IMR-90 (cell line): ENCODE measurements around the gene SPAG16. TPM values are rescaled to one million over a fixed set of nuclear protein-coding genes. Genes with fewer than 3 reads are reported as not detected.

Source experiments
- ATAC-seq: fragments of 200-7000 bp; cut with Tn5 transposase; 2 replicates; pipeline ENCODE4 v1.9.1; 2020; ENCODE audit warnings: low read depth, mild to moderate bottlenecking, moderate library complexity
- BruUV-seq: library from RNA; stranded (reverse); fragments of 400-500 nt; replicated peaks from 2 replicates; lab custom pipeline; 2021; lab: Mats Ljungman, UMichigan
- CTCF ChIA-PET: fragments of 300-600 bp; formaldehyde crosslinking; extraction: SDS; loops from one replicate; lab custom pipeline; 2021; ENCODE audit warnings: antibody characterized with exemption; lab: Yijun Ruan, JAX
- POLR2A ChIA-PET: fragments of 300-600 bp; sonication (Branson Sonifier 250); formaldehyde crosslinking; loops from one replicate; lab custom pipeline; 2022; ENCODE audit warnings: antibody characterized with exemption; ENCODE audit not compliant: unreplicated experiment; lab: Charles Lee
- DNase-seq: peaks from one replicate; pipeline ENCODE4 v3.0.0; 2013
- H2AFZ ChIP-seq: replicated peaks from 2 replicates; pipeline ENCODE3; 2013; ENCODE audit warnings: low read length, mild to moderate bottlenecking; ENCODE audit not compliant: poor library complexity
- H2AK5ac ChIP-seq: 2 replicates; pipeline ENCODE4 v1.6.1; 2013; ENCODE audit warnings: low read depth, low read length, inconsistent platforms
- H2AK9ac ChIP-seq: replicated peaks from 2 replicates; pipeline ENCODE3; 2013; ENCODE audit warnings: mild to moderate bottlenecking, low read depth, low read length, moderate library complexity; ENCODE audit not compliant: poor library complexity
- H2BK120ac ChIP-seq: 2 replicates; pipeline ENCODE4 v1.6.1; 2013; ENCODE audit warnings: low read depth, low read length, inconsistent platforms
- H2BK15ac ChIP-seq: 3 replicates; pipeline ENCODE4 v1.6.1; 2013; ENCODE audit warnings: low read depth, low read length, inconsistent platforms
- H2BK20ac ChIP-seq: 2 replicates; pipeline ENCODE4 v1.6.1; 2013; ENCODE audit warnings: low read depth, mild to moderate bottlenecking, inconsistent platforms, low read length, moderate library complexity
- H2BK5ac ChIP-seq: 2 replicates; pipeline ENCODE4 v1.6.1; 2013; ENCODE audit warnings: mild to moderate bottlenecking, low read depth, low read length, inconsistent platforms; ENCODE audit not compliant: poor library complexity, severe bottlenecking
- H3K14ac ChIP-seq: replicated peaks from 2 replicates; pipeline ENCODE4 v1.6.1; 2013; ENCODE audit warnings: low read depth, low read length, inconsistent platforms
- H3K18ac ChIP-seq: 2 replicates; pipeline ENCODE4 v1.6.1; 2013; ENCODE audit warnings: low read depth, low read length, control low read depth
- H3K23ac ChIP-seq: 2 replicates; pipeline ENCODE4 v1.6.1; 2013; ENCODE audit warnings: low read depth, low read length, inconsistent platforms
- H3K27ac ChIP-seq: 2 replicates; pipeline ENCODE4 v1.5.1; 2013; ENCODE audit warnings: mild to moderate bottlenecking, control low read depth, low read length; ENCODE audit not compliant: insufficient read depth
- H3K27me3 ChIP-seq: 2 replicates; pipeline ENCODE4 v1.6.1; 2013; ENCODE audit warnings: low read length; ENCODE audit not compliant: control insufficient read depth, insufficient read depth
- H3K36me3 ChIP-seq: 2 replicates; pipeline ENCODE4 v1.6.1; 2013; ENCODE audit warnings: low read length, mixed read lengths; ENCODE audit not compliant: control insufficient read depth, insufficient read depth
- H3K4ac ChIP-seq: 2 replicates; pipeline ENCODE4 v1.6.1; 2013; ENCODE audit warnings: low read depth, low read length, inconsistent platforms
- H3K4me1 ChIP-seq: 2 replicates; pipeline ENCODE4 v1.6.1; 2013; ENCODE audit warnings: low read length, mixed read lengths; ENCODE audit not compliant: control insufficient read depth, insufficient read depth
- H3K4me2 ChIP-seq: 2 replicates; pipeline ENCODE4 v1.6.1; 2013; ENCODE audit warnings: low read depth, mild to moderate bottlenecking, control low read depth, low read length, moderate library complexity
- H3K4me3 ChIP-seq: 2 replicates; pipeline ENCODE4 v1.5.1; 2013; ENCODE audit warnings: low read depth, mild to moderate bottlenecking, control low read depth, low read length, moderate library complexity; ENCODE audit not compliant: insufficient read depth
- H3K56ac ChIP-seq: 2 replicates; pipeline ENCODE4 v1.6.1; 2013; ENCODE audit warnings: low read length, inconsistent platforms; ENCODE audit not compliant: insufficient read depth; ENCODE audit errors: extremely low read depth
- H3K79me1 ChIP-seq, 2 experiments: 2 replicates each; pipeline ENCODE4 v1.6.1; 2013; ENCODE audit warnings: low read length in 2 of 2, inconsistent platforms in 1 of 2, low read depth in 1 of 2
- H3K9ac ChIP-seq: 2 replicates; pipeline ENCODE4 v1.6.1; 2013; ENCODE audit warnings: low read depth, low read length, control low read depth
- H3K9me1 ChIP-seq: 2 replicates; pipeline ENCODE4 v1.6.1; 2013; ENCODE audit warnings: low read length, inconsistent platforms; ENCODE audit not compliant: insufficient read depth
- H3K9me3 ChIP-seq: 2 replicates; pipeline ENCODE4 v1.6.1; 2013; ENCODE audit warnings: low read length; ENCODE audit not compliant: control insufficient read depth, insufficient read depth
- H4K20me1 ChIP-seq: 2 replicates; pipeline ENCODE4 v1.6.1; 2013; ENCODE audit warnings: low read length, inconsistent platforms; ENCODE audit not compliant: insufficient read depth
- H4K5ac ChIP-seq: 2 replicates; pipeline ENCODE4 v1.6.1; 2013; ENCODE audit warnings: mild to moderate bottlenecking, low read depth, low read length, control low read depth
- H4K8ac ChIP-seq, 2 experiments: 2 replicates each; pipeline ENCODE4 v1.6.1; 2013; ENCODE audit warnings: low read depth in 2 of 2, low read length in 2 of 2, control low read depth in 1 of 2, inconsistent platforms in 1 of 2
- H4K91ac ChIP-seq: 2 replicates; pipeline ENCODE4 v1.6.1; 2013; ENCODE audit warnings: low read depth, low read length, inconsistent platforms; ENCODE audit not compliant: insufficient read depth
- BHLHE40 ChIP-seq: fragments of 150-350 bp; IDR thresholded peaks from 2 replicates; pipeline ENCODE4 v1.6.1; 2016; ENCODE audit warnings: mild to moderate bottlenecking, low read depth, low read length
- CHD1 ChIP-seq: IDR thresholded peaks from 2 replicates; pipeline ENCODE4 v1.6.1; 2012; ENCODE audit warnings: low read depth, low read length, improper control_type of control experiment
- FOS ChIP-seq: fragments of 150-350 bp; IDR thresholded peaks from 2 replicates; pipeline ENCODE4 v1.6.1; 2016; ENCODE audit warnings: low read depth, low read length
- MAFK ChIP-seq: IDR thresholded peaks from 2 replicates; pipeline ENCODE4 v1.6.1; 2012; ENCODE audit warnings: low read depth, low read length, improper control_type of control experiment
- MXI1 ChIP-seq: IDR thresholded peaks from 2 replicates; pipeline ENCODE4 v1.6.1; 2012; ENCODE audit warnings: low read depth, mild to moderate bottlenecking, low read length, moderate library complexity, borderline replicate concordance
- NFE2L2 ChIP-seq: fragments of 150-350 bp; IDR thresholded peaks from 2 replicates; pipeline ENCODE4 v1.6.1; 2016; ENCODE audit warnings: low read depth, mild to moderate bottlenecking, low read length
- POLR2A ChIP-seq: IDR thresholded peaks from 2 replicates; pipeline ENCODE4 v1.6.1; 2012; ENCODE audit warnings: mild to moderate bottlenecking, low read depth, low read length
- RCOR1 ChIP-seq: IDR thresholded peaks from 2 replicates; pipeline ENCODE4 v1.6.1; 2012; ENCODE audit warnings: mild to moderate bottlenecking, low read length, improper control_type of control experiment; ENCODE audit not compliant: insufficient replicate concordance
- RFX5 ChIP-seq: IDR thresholded peaks from 2 replicates; pipeline ENCODE4 v1.8.0; 2012; ENCODE audit warnings: low read depth, mild to moderate bottlenecking, low read length, moderate library complexity
- SMC3 ChIP-seq: fragments of 150-350 bp; IDR thresholded peaks from 2 replicates; pipeline ENCODE4 v1.6.1; 2016; ENCODE audit warnings: low read depth, mild to moderate bottlenecking, antibody characterized with exemption, low read length, moderate library complexity
- dilution Hi-C: fragments of 300-500 bp; cut with HindIII; formaldehyde crosslinking; loops from one replicate; pipeline ENCODE4 v1.14.3; 2018; ENCODE audit warnings: low sequenced_read_pairs; ENCODE audit not compliant: unreplicated experiment
- in situ Hi-C: fragments of 300-500 bp; cut with MboI; formaldehyde crosslinking; loops from 3 replicates; pipeline ENCODE4 v1.14.3; 2019; ENCODE audit warnings: low sequenced_read_pairs, inconsistent platforms, mixed read lengths
- intact Hi-C: fragments of 100-400 bp; cut with micrococcal nuclease; formaldehyde crosslinking; loops from 2 replicates; pipeline ENCODE4 v1.10.0; 2022
- polyA plus RNA-seq, 3 experiments: library from polyadenylated mRNA; depleted of rRNA; stranded (reverse); fragments of >200 nt; gene quantifications; 2 replicates each; pipeline ENCODE4 v1.2.3, GENCODE V29; 2012; ENCODE audit warnings: low replicate concordance in 1 of 3
- total RNA-seq: library from RNA; depleted of rRNA; stranded (reverse); fragments of >200 nt; gene quantifications from 2 replicates; pipeline ENCODE4 v1.2.3, GENCODE V29; 2012
- TF ChIP-seq, protein P1 (sequence below): fragments of 150-350 bp; IDR thresholded peaks from 2 replicates; pipeline ENCODE4 v1.6.1; 2016; ENCODE audit warnings: low read depth, mild to moderate bottlenecking, low read length, moderate library complexity, borderline replicate concordance
- TF ChIP-seq, protein P2 (sequence below): fragments of 150-350 bp; IDR thresholded peaks from 2 replicates; pipeline ENCODE4 v1.6.1; 2017; ENCODE audit warnings: mild to moderate bottlenecking, antibody characterized with exemption, low read length, low read depth
- TF ChIP-seq, protein P3 (sequence below): conservative IDR thresholded peaks from 2 replicates; pipeline ENCODE4 v1.5.1; 2012; ENCODE audit warnings: mild to moderate bottlenecking, low read depth, low read length, improper control_type of control experiment

The SPAG16 gene
- total and polyA plus RNA-seq, 2 of the 4 experiments (the other 2 are of a cell fraction): 7.3 to 13.5 TPM

DNA sequence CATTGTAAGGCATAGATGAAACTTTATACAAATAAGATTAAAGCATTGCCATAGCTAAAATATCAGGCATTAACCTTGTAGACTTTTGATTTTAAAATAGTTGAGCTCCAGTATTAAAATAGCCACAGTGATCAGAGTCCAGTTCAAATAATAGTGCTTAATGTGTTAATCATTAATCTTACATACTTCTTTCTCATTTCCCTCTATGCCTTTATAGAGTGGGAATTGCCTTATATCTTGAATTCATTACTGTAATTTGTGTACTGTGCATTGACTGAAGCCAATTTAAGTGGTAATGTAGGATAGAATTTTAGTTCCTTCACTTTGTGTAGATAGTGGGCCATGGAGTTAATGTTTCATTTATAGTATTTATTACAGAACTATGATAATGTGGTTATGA, 577.4 kb downstream of the SPAG16 start:
- BruUV-seq: no TSS peak
- Histone ChIP-seq H4K5ac (no peak overlapping the region), H3K14ac (no peak overlapping the region), H3K9me1 (no peaks in the 10 kb centered on the region), H2AK9ac (no peak overlapping the region), H4K91ac (no peak overlapping the region), H2BK20ac (no peak overlapping the region), H4K8ac (no peak overlapping the region), H3K4me2 (no peak overlapping the region), H3K9me3 (no peaks in the 10 kb centered on the region), H3K23ac (no peak overlapping the region), H3K79me1 (no peaks in the 10 kb centered on the region), H3K4me3 (no peak overlapping the region), H4K20me1 (no peaks in the 10 kb centered on the region), H2AFZ (no peak overlapping the region), H3K4ac (no peak overlapping the region), H3K27ac (no peak overlapping the region), H3K4me1 (no peaks in the 10 kb centered on the region), H3K56ac (no peak overlapping the region), H3K18ac (no peak overlapping the region), H2BK15ac (no peak overlapping the region), H3K9ac (no peak overlapping the region), H3K27me3 (no peaks in the 10 kb centered on the region), H2BK120ac (no peak overlapping the region), H2AK5ac (no peak overlapping the region), H3K36me3 (no peaks in the 10 kb centered on the region), H2BK5ac (no peak overlapping the region)
- intact Hi-C loops (no loop called here), dilution Hi-C loops (no loop called here), in situ Hi-C loops (no loop called here)
- CTCF ChIA-PET: no interaction called here
- ATAC-seq (no peak), DNase-seq (peak; percentile 1)
- POLR2A ChIA-PET: no interaction called here
- no peak for TF ChIP-seq RCOR1
- no peak for TF ChIP-seq BHLHE40
- no peak for TF ChIP-seq RFX5
- TF ChIP-seq, protein P1, sequence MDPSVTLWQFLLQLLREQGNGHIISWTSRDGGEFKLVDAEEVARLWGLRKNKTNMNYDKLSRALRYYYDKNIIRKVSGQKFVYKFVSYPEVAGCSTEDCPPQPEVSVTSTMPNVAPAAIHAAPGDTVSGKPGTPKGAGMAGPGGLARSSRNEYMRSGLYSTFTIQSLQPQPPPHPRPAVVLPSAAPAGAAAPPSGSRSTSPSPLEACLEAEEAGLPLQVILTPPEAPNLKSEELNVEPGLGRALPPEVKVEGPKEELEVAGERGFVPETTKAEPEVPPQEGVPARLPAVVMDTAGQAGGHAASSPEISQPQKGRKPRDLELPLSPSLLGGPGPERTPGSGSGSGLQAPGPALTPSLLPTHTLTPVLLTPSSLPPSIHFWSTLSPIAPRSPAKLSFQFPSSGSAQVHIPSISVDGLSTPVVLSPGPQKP: no peak
- TF ChIP-seq POLR2A: no peak
- no peak for TF ChIP-seq FOS
- TF ChIP-seq, protein P2, sequence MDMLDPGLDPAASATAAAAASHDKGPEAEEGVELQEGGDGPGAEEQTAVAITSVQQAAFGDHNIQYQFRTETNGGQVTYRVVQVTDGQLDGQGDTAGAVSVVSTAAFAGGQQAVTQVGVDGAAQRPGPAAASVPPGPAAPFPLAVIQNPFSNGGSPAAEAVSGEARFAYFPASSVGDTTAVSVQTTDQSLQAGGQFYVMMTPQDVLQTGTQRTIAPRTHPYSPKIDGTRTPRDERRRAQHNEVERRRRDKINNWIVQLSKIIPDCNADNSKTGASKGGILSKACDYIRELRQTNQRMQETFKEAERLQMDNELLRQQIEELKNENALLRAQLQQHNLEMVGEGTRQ: no peak
- no peak for TF ChIP-seq CHD1
- TF ChIP-seq SMC3: no peak
- TF ChIP-seq NFE2L2: no peak
- TF ChIP-seq, protein P3, sequence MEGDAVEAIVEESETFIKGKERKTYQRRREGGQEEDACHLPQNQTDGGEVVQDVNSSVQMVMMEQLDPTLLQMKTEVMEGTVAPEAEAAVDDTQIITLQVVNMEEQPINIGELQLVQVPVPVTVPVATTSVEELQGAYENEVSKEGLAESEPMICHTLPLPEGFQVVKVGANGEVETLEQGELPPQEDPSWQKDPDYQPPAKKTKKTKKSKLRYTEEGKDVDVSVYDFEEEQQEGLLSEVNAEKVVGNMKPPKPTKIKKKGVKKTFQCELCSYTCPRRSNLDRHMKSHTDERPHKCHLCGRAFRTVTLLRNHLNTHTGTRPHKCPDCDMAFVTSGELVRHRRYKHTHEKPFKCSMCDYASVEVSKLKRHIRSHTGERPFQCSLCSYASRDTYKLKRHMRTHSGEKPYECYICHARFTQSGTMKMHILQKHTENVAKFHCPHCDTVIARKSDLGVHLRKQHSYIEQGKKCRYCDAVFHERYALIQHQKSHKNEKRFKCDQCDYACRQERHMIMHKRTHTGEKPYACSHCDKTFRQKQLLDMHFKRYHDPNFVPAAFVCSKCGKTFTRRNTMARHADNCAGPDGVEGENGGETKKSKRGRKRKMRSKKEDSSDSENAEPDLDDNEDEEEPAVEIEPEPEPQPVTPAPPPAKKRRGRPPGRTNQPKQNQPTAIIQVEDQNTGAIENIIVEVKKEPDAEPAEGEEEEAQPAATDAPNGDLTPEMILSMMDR: no peak
- TF ChIP-seq MXI1: no peak
- no peak for TF ChIP-seq MAFK
